ENCODE data around the gene GFRA4.

DNA sequence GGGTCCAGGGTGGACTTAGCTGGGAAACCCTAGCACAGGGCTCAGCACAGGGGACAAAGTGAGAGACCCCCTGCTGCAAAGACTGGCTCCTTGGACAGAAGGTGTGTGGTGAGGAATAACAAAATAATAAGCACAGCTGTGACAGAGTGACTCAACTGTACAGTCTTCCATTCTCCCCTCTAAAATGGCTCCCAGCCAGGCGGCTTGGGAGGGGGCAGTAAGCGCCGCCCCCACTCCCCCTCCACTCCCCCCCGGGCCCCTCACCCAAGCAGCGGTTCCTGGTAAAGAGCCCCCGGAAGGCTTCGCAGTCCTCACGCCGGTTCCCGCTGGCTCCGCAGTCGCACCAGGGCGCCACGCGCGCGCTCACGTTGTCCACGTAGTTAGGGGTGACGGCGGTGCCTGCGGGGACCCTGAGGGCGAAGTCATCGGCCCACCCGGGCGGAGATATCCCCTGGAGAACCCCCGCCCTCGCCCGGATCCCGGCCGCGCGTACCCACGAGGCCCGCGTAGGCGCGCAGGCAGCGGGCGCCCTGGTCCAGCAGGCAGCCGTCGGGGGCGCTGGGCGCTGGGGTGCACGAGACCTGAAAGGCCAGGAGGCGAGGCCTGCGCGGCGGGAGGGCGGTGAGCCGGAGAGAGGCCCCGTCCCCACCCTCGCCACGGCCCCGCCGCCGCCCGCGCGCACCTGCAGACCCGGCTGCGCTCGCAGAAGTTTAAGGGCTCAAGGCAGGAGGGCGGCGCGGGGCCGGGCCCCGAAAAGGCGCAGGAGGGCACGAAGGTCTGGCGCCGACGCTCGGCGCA, 2.7 kb downstream of the GFRA4 start:
- TF ChIP-seq POLR2AphosphoS5 (IDR thresholded peaks at IDR 0.05; ENCODE audit: insufficient read depth in 1 of 2, low read depth in 1 of 2) (no peak), CTCF (IDR thresholded peaks at IDR 0.05) (no peak), POLR2A (IDR thresholded peaks at IDR 0.05) (no peak)

All from vagina (tissue), 2 donors.